ENCODE data around the gene ITGB1.

DNA sequence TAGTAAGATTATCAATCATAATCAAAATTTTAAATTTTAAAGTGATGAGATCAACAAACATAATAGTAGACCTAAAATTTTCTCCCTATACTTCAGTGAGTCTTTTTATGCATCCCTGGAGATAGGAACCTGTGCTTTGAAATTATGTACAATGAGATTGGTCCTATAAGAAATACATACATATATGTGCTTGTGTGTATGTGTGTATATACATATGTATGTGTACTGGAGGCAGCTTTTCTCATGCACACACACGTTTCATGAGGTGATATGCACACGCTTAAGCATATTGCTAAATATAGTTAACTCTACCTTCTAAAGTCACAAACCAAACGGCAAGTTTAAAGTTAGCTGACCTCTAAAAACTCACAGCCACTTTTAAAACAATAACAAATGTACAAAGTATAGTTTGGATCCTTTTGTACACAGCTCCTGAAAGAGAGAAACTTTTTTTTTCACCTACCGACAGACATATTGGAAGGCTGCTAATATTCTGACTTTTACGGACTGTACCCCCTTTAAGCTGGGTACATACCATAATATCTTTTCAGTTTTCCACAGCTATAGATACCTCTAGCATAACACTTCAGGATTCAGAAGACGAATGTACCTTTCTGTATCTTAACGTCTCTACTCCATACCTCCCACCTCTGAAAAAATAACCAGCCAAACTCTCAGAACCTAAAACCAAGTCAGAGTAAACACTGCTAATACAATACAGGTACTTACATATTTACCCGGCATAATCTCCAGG is 3.3 kb downstream of the ITGB1 start:
- TF ChIP-seq, protein P1, sequence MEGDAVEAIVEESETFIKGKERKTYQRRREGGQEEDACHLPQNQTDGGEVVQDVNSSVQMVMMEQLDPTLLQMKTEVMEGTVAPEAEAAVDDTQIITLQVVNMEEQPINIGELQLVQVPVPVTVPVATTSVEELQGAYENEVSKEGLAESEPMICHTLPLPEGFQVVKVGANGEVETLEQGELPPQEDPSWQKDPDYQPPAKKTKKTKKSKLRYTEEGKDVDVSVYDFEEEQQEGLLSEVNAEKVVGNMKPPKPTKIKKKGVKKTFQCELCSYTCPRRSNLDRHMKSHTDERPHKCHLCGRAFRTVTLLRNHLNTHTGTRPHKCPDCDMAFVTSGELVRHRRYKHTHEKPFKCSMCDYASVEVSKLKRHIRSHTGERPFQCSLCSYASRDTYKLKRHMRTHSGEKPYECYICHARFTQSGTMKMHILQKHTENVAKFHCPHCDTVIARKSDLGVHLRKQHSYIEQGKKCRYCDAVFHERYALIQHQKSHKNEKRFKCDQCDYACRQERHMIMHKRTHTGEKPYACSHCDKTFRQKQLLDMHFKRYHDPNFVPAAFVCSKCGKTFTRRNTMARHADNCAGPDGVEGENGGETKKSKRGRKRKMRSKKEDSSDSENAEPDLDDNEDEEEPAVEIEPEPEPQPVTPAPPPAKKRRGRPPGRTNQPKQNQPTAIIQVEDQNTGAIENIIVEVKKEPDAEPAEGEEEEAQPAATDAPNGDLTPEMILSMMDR (IDR thresholded peaks at IDR 0.05): no peak
- TF ChIP-seq POLR2AphosphoS5 (IDR thresholded peaks at IDR 0.05; ENCODE audit: insufficient read depth in 1 of 2, low read depth in 1 of 2): no peak
